Measurements from ENCODE around the gene PIK3CA.

The PIK3CA gene

GRCh38 chr3:179147514-179147872 is 664 bp upstream of the PIK3CA start:
- DNase-seq (ENCODE audit: extremely low read depth, low read depth): no peak
- no peak for TF ChIP-seq CTCF (IDR thresholded peaks at IDR 0.05; ENCODE audit: low read depth, low read length, missing control alignments)
- peak overlapping the region; percentile 90 for H3K4me3 ChIP-seq (replicated peaks; ENCODE audit: low read depth, low read length)

- H3K4me3 ChIP-seq (replicated peaks; ENCODE audit: low read depth, low read length): peak overlapping the region; percentile 90
- TF ChIP-seq CTCF (IDR thresholded peaks at IDR 0.05; ENCODE audit: low read depth, low read length, missing control alignments): no peak
- no peak for DNase-seq (ENCODE audit: extremely low read depth, low read depth)
Observed at GRCh38 chr3:179148616-179149405, 654 bp downstream of the PIK3CA start.

- DNase-seq (ENCODE audit: extremely low read depth, low read depth): no peak
- TF ChIP-seq CTCF (IDR thresholded peaks at IDR 0.05; ENCODE audit: low read depth, low read length, missing control alignments): no peak
- H3K4me3 ChIP-seq (replicated peaks; ENCODE audit: low read depth, low read length): peak overlapping the region; percentile 90
Observed at GRCh38 chr3:179149406-179149867, 1.3 kb downstream of the PIK3CA start.

- H3K4me3 ChIP-seq (replicated peaks; ENCODE audit: low read depth, low read length): peak overlapping the region; percentile 90
- TF ChIP-seq CTCF (IDR thresholded peaks at IDR 0.05; ENCODE audit: low read depth, low read length, missing control alignments): no peak
- DNase-seq (ENCODE audit: extremely low read depth, low read depth): no peak
Observed at GRCh38 chr3:179149951-179150350, 1.8 kb downstream of the PIK3CA start.

GRCh38 chr3:179150610-179151009 is 2.5 kb downstream of the PIK3CA start:
- H3K4me3 ChIP-seq (replicated peaks; ENCODE audit: low read depth, low read length): no peak overlapping the region
- no peak for DNase-seq (ENCODE audit: extremely low read depth, low read depth)
- no peak for TF ChIP-seq CTCF (IDR thresholded peaks at IDR 0.05; ENCODE audit: low read depth, low read length, missing control alignments)

GRCh38 chr3:179151474-179151873 is 3.3 kb downstream of the PIK3CA start:
- DNase-seq (ENCODE audit: extremely low read depth, low read depth): no peak
- no peak overlapping the region for H3K4me3 ChIP-seq (replicated peaks; ENCODE audit: low read depth, low read length)
- TF ChIP-seq CTCF (IDR thresholded peaks at IDR 0.05; ENCODE audit: low read depth, low read length, missing control alignments): no peak

All from HFF-Myc (cell line).